Measurements from ENCODE around the gene ZNF142.

The ZNF142 gene

GRCh38 chr2:218655751-218656150 is 3.7 kb downstream of the ZNF142 start:
- no peak for DNase-seq (ENCODE audit: low read depth, low spot score)

- no peak for DNase-seq (ENCODE audit: low read depth, low spot score)
Observed at GRCh38 chr2:218648787-218649100, 10.7 kb downstream of the ZNF142 start.

DNA sequence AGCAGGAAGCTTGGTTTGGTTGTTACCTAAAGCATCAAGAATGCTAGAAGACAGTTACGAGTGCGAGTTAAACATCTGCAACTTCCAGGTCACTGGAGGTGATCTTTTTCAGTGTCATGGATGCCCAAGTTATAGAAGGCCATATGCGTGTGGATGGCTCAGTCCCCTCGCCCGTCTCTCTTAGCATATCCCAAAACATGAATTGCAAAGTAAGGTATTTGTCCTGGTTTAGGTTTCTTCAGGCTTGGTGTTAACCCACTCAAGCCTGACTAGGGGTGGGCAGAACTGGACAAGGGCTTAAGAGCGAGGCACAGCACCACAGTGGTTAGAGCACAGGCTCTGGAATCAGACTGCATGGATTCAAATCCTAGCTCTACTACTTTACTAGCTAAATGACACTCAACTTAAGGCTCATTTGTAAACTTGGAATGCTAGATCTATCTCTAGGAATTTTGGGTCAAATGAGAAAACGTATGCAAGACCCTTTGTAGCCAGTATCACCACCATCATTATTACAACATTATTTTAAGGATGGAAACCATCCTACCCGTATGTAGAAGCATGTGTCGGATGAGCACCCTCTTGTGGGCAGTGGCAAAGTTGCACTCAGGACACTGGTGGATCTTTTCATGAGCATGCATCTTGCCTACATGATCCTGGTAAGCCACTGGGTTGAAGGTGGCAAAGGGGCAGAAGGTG is 11.2 kb downstream of the ZNF142 start:
- no peak for DNase-seq (ENCODE audit: low read depth, low spot score)

DNA sequence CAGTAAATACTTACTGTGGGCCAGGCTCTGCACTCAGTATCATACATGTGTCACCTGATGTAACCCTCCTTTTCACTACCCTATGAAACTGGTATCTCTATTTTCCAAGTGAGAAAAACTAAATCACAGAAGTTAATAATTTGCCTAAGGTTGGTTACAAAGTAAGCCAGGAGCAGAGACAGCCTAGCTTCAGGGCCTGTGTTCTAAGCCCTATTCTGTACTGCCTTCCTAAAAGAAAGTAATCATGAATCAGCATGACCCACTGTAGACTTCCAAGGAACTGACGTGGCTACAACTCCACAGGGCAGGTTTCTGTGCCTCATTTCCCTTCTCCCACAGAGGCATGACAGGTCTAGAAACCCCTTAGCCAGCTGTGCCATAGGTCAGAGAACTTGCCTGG is 14.3 kb downstream of the ZNF142 start:
- no peak for DNase-seq (ENCODE audit: low read depth, low spot score)

DNA sequence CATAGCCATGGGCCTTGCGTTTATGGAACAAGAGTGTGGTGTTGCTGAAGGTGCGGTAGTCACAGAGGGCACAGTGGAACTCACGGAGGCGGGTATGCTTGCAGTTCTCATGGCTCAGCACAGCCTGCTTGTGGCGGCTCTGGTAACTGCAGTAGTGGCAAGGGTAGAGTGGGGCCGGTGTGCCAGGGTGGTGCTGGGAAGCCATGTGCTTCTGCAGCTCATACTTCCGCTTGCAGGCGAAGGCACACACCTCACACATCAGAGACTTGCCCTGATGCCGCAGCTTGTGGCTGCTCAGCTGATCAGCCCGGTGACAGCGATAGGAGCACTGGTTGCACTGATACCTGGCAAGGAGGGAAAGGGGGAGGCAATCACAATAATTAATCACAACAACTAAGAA is 14.7 kb downstream of the ZNF142 start:
- DNase-seq (ENCODE audit: low read depth, low spot score), result no peak

DNA sequence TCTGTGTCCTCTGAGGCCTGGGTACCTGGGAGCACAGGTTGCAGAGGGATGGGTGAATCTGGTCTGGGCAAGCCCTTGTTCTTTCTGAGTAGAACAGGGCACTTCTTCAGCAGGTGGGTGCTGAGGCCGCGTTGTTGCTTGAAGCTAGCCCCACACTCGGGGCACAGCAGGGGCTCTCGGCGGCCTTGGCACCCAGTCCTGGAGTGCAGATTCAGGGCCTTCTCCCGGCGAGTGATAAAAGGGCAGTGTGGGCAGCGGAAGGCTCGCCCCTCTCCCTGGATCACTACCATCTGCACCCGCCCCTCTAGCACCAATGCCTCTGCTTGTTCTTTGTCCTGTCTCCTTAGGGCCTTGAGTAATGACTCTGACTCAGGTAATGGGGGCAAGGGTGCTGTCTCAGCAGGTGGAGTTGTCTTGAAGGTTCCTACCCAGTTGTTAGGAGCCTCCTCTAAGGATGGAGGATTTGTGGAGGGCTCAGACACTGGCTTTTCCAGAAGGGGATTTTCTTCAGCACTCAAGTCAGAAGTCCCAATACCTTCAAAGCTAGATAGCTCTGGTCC is 15.6 kb downstream of the ZNF142 start:
- no peak for DNase-seq (ENCODE audit: low read depth, low spot score)

DNA sequence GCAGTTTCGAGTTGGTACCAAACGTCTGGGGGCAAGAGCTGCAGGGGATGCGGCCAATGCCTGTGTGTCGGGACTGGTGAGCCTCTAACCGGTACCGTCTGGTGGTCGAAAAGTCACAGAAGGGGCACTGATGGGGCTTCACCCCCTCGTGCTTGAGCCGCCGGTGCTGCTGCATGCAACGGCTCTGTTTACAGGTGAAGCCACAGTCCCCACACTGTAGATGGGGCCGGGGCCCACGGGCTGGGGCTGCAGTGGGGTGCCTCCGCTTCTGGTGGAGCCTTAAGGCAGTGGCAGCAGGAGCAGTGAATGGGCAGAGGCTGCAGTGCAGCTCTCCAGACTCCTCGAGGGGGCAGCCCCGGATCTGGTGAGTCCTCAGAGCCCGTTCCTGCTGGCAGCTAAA is 16.6 kb downstream of the ZNF142 start:
- no peak for DNase-seq (ENCODE audit: low read depth, low spot score)

DNA sequence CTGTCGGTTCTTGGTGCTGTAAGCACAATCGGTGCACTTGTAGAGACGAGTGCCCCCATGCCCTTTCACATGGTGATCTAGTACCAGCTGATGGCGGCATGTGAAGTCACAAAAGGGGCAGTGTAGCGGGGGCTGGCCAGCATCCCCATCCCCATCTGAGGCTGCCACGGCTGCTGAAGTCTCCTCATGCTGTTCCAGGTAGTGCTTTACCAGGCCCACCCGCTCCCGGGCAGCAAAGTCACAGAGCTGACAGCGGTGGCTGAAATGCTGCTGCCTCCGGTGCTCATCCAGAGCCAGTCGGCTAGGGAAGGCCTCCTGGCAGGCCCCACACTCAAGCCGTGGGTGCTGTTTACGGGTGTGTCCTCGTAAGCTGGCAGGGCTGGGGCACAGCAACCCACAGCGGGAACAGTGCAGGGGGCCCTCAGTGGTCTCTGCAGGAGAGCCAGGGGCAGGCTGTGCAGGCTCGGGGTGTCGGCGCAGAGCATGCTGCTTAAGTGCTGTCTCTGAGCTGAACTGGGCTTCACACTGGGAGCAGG is 17.2 kb downstream of the ZNF142 start:
- DNase-seq (ENCODE audit: low read depth, low spot score), result no peak

DNA sequence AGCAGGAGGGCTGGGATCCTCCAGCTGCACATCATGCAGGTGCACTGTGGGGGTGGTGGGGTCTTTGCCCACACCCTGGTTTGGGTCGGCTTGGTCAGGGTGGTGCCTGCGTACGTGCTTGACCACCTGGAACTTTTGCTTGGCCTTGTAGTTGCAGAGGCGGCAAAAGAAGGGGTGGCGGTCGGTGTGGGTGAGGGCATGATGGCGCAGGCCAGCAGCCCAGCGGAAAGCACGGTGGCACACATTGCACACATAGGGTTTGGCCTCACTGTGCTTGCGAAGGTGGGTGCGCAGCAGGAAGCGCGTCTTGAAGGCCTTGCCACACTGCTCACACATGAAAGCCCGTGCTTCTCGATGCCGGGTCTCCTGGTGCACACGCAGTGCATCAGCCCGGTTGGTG is 21.1 kb downstream of the ZNF142 start:
- DNase-seq (ENCODE audit: low read depth, low spot score), result no peak

- DNase-seq (ENCODE audit: low read depth, low spot score), result no peak
Observed at GRCh38 chr2:218635719-218636118, 23.7 kb downstream of the ZNF142 start.

- DNase-seq (ENCODE audit: low read depth, low spot score), result no peak
Observed at GRCh38 chr2:218631837-218632236, 27.6 kb downstream of the ZNF142 start.

DNA sequence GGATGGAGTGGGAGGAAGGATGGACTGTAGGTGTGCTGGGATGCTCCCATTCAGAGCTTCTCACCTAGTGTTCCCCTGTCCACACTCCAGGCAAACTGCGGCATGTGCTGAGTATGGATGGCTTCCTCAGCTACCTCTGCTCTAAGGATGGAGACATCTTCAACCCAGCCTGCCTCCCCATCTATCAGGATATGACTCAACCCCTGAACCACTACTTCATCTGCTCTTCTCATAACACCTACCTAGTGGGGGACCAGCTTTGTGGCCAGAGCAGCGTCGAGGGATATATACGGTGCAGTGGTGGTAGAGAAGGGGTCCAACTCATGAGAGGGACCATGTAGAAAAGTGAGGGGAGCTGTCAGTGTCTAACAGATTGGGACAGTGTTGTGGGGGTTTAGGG is 31.5 kb downstream of the ZNF142 start:
- no peak for DNase-seq (ENCODE audit: low read depth, low spot score)

GRCh38 chr2:218626369-218626768 is 33.1 kb downstream of the ZNF142 start:
- DNase-seq (ENCODE audit: low read depth, low spot score), result no peak

GRCh38 chr2:218623366-218623705 is 36.1 kb downstream of the ZNF142 start:
- DNase-seq (ENCODE audit: low read depth, low spot score), result no peak

- DNase-seq (ENCODE audit: low read depth, low spot score), result no peak
Observed at GRCh38 chr2:218622606-218623365, 36.6 kb downstream of the ZNF142 start.

- no peak for DNase-seq (ENCODE audit: low read depth, low spot score)
Observed at GRCh38 chr2:218621007-218621406, 38.4 kb downstream of the ZNF142 start.

DNA sequence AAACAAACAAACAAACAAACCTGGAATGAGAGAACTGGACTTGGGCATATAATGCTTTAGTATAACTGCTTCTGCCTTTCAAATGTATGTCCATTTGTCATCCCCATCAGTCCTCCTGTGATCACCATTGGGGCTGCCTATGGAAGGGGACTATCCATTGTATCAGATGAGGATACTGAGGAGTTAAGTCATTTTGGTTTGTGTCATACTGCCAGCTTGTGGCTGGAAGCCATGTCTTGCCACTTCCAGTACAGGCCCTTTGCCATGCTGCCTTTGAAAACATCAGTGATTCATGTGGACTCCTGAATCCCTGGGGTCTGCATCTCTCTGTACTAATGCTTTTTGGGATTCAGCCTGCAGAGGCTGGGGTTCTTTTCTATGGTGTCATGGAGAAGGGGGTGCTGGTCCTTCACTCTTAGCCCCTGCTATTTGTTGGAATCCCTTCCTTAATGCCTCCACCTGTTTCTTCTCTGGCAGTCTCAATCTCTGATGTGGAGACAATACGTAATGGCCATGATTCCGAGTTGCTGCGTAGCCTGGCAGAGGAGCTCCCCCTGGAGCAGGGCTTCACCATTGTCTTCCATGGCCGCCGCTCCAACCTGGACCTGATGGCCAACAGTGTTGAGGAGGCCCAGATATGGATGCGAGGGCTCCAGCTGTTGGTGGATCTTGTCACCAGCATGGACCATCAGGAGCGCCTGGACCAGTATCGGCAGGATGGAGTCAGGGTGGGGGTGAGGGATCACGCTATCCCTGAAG is 41.1 kb downstream of the ZNF142 start:
- DNase-seq (ENCODE audit: low read depth, low spot score), result no peak

DNA sequence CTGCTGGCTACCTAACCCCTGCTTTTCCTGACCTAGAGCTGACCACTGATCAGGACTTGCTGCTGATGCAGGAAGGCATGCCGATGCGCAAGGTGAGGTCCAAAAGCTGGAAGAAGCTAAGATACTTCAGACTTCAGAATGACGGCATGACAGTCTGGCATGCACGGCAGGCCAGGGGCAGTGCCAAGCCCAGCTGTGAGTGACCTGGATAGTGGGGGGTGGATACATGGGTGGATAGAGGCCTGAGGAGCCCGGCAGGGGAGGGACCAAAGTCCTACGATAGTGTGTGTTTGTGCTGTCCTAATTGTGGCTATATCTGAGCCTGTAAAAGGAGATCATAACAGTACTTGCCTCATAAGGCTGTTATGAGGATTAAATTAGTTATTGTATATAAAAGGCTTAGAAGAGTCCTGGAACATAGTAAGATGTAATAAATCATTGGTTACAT is 43.5 kb downstream of the ZNF142 start:
- DNase-seq (ENCODE audit: low read depth, low spot score), result no peak

- DNase-seq (ENCODE audit: low read depth, low spot score), result no peak
Observed at GRCh38 chr2:218607436-218608115, 51.8 kb downstream of the ZNF142 start, which contains the start of gene PLCD4. PLCD4 (plus strand) TSS chr2:218607899; CDS start chr2:218615740, 7,841 bp downstream.

GRCh38 chr2:218605432-218605831 is 54.0 kb downstream of the ZNF142 start:
- DNase-seq (ENCODE audit: low read depth, low spot score), result no peak

All from activated naive CD8-positive, alpha-beta T cell treated with anti-CD3 and anti-CD28 coated beads, Interleukin-2, amount 50 U/mL, for 16 hours (primary cell).